Neuron (in vitro differentiated cells): Measurements from ENCODE around the gene CD151.

Experiments
- H2AFZ ChIP-seq: one replicate; pipeline ENCODE4 v1.6.1; 2013; ENCODE audit warnings: low read depth, mild to moderate bottlenecking, inconsistent platforms, low read length, moderate library complexity
- H3K27me3 ChIP-seq: one replicate; pipeline ENCODE4 v1.6.1; 2013; ENCODE audit warnings: low read length; ENCODE audit not compliant: insufficient read depth
- H3K36me3 ChIP-seq: one replicate; pipeline ENCODE4 v1.6.1; 2013; ENCODE audit warnings: low read length; ENCODE audit not compliant: insufficient read depth
- H3K4me1 ChIP-seq: one replicate; pipeline ENCODE4 v1.6.1; 2013; ENCODE audit warnings: low read length; ENCODE audit not compliant: insufficient read depth
- H3K4me3 ChIP-seq: 2 replicates; pipeline ENCODE4 v1.5.1; 2013; ENCODE audit warnings: mild to moderate bottlenecking, low read length, moderate library complexity
- H3K9me3 ChIP-seq: one replicate; pipeline ENCODE4 v1.6.1; 2013; ENCODE audit warnings: low read length

Gene CD151

GRCh38 chr11:832529-833113 lies at the start of gene CD151:
CD151 (plus strand) TSS chr11:832952; CDS start chr11:836070, 3,118 bp downstream.
- H2AFZ ChIP-seq: no peak within 1 kb of the TSS
- peaks cover 63% of the 10 kb centered on the region for H3K4me1 ChIP-seq
- H3K4me3 ChIP-seq: peak within 1 kb of the TSS; percentile 64
- H3K9me3 ChIP-seq: no peaks in the 10 kb centered on the region
- H3K27me3 ChIP-seq: peaks cover 7% of the 10 kb centered on the region
- H3K36me3 ChIP-seq: peaks cover 17% of the 10 kb centered on the region

GRCh38 chr11:783581-784015 lies 49.2 kb upstream of the CD151 start:
- Histone ChIP-seq H3K4me1 (peaks cover 14% of the 10 kb centered on the region), H3K4me3 (no peak overlapping the region), H3K36me3 (peaks cover 2% of the 10 kb centered on the region), H2AFZ (no peak overlapping the region), H3K9me3 (no peaks in the 10 kb centered on the region), H3K27me3 (no peaks in the 10 kb centered on the region)

- H3K9me3 ChIP-seq: no peaks in the 10 kb centered on the region
- no peaks in the 10 kb centered on the region for H3K27me3 ChIP-seq
- H3K4me1 ChIP-seq: peaks cover 8% of the 10 kb centered on the region
- no peak overlapping the region for H3K4me3 ChIP-seq
- no peak overlapping the region for H2AFZ ChIP-seq
- H3K36me3 ChIP-seq: no peaks in the 10 kb centered on the region
These were observed 46.3 kb upstream of the CD151 start for GRCh38 chr11:786235-787083.

- no peaks in the 10 kb centered on the region for H3K9me3 ChIP-seq
- H3K36me3 ChIP-seq: peaks cover 7% of the 10 kb centered on the region
- H3K4me1 ChIP-seq: peaks cover 8% of the 10 kb centered on the region
- no peaks in the 10 kb centered on the region for H3K27me3 ChIP-seq
- no peak overlapping the region for H2AFZ ChIP-seq
- H3K4me3 ChIP-seq: no peak overlapping the region
These were observed 45.6 kb upstream of the CD151 start for GRCh38 chr11:787084-787675.

- Histone ChIP-seq H3K27me3 (no peaks in the 10 kb centered on the region), H3K4me3 (no peak overlapping the region), H2AFZ (no peak overlapping the region), H3K36me3 (peaks cover 14% of the 10 kb centered on the region), H3K9me3 (no peaks in the 10 kb centered on the region), H3K4me1 (peaks cover 8% of the 10 kb centered on the region)
These were observed 44.6 kb upstream of the CD151 start for GRCh38 chr11:788009-788640.

GRCh38 chr11:788953-789940 lies 43.5 kb upstream of the CD151 start:
- Histone ChIP-seq H3K4me1 (peaks cover 8% of the 10 kb centered on the region), H3K27me3 (no peaks in the 10 kb centered on the region), H3K4me3 (no peak overlapping the region), H3K9me3 (no peaks in the 10 kb centered on the region), H3K36me3 (peaks cover 24% of the 10 kb centered on the region), H2AFZ (no peak overlapping the region)

- H3K36me3 ChIP-seq: peaks cover 29% of the 10 kb centered on the region
- peaks cover 8% of the 10 kb centered on the region for H3K4me1 ChIP-seq
- no peak within 1 kb of the TSS for H3K4me3 ChIP-seq
These were observed 42.8 kb upstream of the CD151 start, which contains the start of gene CEND1 for GRCh38 chr11:789943-790342. CEND1 (minus strand) TSS chr11:790090; CDS start chr11:788576, 1,514 bp downstream.

GRCh38 chr11:790721-791564 lies 41.8 kb upstream of the CD151 start:
- H3K4me3 ChIP-seq: no peak overlapping the region
- H3K27me3 ChIP-seq: no peaks in the 10 kb centered on the region
- no peaks in the 10 kb centered on the region for H3K9me3 ChIP-seq
- H3K36me3 ChIP-seq: peaks cover 29% of the 10 kb centered on the region
- H2AFZ ChIP-seq: no peak overlapping the region
- peaks cover 17% of the 10 kb centered on the region for H3K4me1 ChIP-seq

More at GRCh38 chr11:789943-790342, 42.8 kb upstream of the CD151 start, which contains the start of gene CEND1:
- H2AFZ ChIP-seq: no peak within 1 kb of the TSS
- H3K27me3 ChIP-seq: no peaks in the 10 kb centered on the region
- H3K9me3 ChIP-seq: no peaks in the 10 kb centered on the region

GRCh38 chr11:791658-792534 lies 40.9 kb upstream of the CD151 start:
- H3K27me3 ChIP-seq: no peaks in the 10 kb centered on the region
- no peaks in the 10 kb centered on the region for H3K9me3 ChIP-seq
- H3K4me1 ChIP-seq: peaks cover 26% of the 10 kb centered on the region
- H2AFZ ChIP-seq: no peak overlapping the region
- H3K36me3 ChIP-seq: peaks cover 29% of the 10 kb centered on the region
- no peak overlapping the region for H3K4me3 ChIP-seq

- H3K4me1 ChIP-seq: peaks cover 28% of the 10 kb centered on the region
- no peak overlapping the region for H2AFZ ChIP-seq
- H3K27me3 ChIP-seq: no peaks in the 10 kb centered on the region
- no peak overlapping the region for H3K4me3 ChIP-seq
- H3K36me3 ChIP-seq: peaks cover 29% of the 10 kb centered on the region
- H3K9me3 ChIP-seq: no peaks in the 10 kb centered on the region
These were observed 40.3 kb upstream of the CD151 start for GRCh38 chr11:792535-792821.

- peaks cover 29% of the 10 kb centered on the region for H3K36me3 ChIP-seq
- H3K27me3 ChIP-seq: no peaks in the 10 kb centered on the region
- H3K4me1 ChIP-seq: peaks cover 28% of the 10 kb centered on the region
- no peak overlapping the region for H3K4me3 ChIP-seq
- H3K9me3 ChIP-seq: no peaks in the 10 kb centered on the region
- H2AFZ ChIP-seq: no peak overlapping the region
These were observed 39.9 kb upstream of the CD151 start for GRCh38 chr11:792873-793272.
